Fibroblast of skin of abdomen (primary cell): ENCODE results near the gene IKZF1. TPM values are rescaled to one million over a fixed set of nuclear protein-coding genes. Genes with fewer than 3 reads are reported as not detected.

Source experiments
- DNase-seq: peaks from one replicate; pipeline ENCODE4 v3.0.0-alpha.2; 2013
- polyA plus RNA-seq, 2 experiments: library from polyadenylated mRNA; unstranded; fragments of 120-200 nt; gene quantifications; one replicate each; pipeline ENCODE4 v1.2.1, GENCODE V29; 2013; ENCODE audit not compliant: insufficient read length in 2 of 2

The IKZF1 gene
- polyA plus RNA-seq (2013, experiment 1 of 2; ENCODE audit: insufficient read length): 0.05 TPM
- polyA plus RNA-seq (2013, experiment 2 of 2; ENCODE audit: insufficient read length): not detected

- DNase-seq: no peak
Observed at GRCh38 chr7:50304129-50304910, at the start of gene IKZF1. IKZF1 (plus strand) TSS chr7:50304716; CDS start chr7:50319062, 14,346 bp downstream.

DNA sequence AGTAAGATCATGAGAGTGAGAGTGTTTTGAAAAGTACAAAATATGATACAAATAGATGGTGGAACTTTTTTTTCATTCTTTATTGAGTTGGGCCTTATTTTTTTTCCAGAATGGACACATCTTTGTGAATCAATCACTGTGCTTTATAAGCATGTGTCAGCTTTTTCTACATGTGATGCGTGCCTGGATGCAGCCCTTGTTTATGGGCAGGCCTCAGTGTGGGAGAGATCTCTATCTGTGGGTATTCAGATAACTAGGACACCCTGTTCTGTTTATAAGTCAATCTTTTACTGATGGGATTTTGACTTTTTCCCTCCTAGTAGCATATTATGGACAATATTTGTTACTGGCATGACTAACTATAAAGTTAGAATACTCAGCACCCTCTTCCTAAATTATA lies 42.9 kb upstream of the IKZF1 start:
- DNase-seq: no peak

- DNase-seq: no peak
Observed at GRCh38 chr7:50262446-50262845, 42.1 kb upstream of the IKZF1 start.

DNA sequence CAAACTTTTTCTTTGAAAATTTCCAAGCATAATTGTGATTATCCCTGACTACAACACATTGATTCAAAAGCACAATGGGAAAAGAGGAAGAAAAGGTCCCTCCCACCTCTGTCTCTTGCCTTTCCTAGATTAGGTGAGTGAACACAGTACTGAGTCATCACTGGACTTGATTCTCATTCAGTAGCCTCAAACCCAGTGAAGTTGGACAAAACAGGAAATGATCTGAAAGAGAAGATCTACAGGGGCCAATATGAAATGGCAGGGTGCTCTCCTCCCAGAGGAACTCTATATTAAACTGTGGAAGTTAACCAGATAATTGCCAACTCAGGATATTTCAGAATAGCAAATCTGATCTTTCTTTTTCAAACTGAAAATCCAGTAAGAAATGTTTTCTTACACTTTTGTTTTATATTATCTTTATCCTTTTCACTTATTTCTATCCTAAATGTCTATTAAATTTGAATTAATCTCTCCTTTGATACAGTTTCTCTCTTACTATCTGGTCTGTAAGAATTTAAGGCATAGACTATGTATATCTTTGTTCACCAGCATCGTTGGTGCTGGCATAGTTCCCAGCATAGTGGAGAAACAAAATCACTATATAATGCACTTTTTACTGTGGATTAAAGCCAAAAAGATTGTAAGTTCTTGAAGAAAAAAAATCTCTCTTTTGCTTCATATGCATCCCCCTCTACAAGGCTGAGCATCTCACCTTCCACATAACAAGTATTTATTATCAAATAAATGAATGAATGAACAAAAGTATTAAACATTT lies 41.4 kb upstream of the IKZF1 start:
- DNase-seq: no peak

DNA sequence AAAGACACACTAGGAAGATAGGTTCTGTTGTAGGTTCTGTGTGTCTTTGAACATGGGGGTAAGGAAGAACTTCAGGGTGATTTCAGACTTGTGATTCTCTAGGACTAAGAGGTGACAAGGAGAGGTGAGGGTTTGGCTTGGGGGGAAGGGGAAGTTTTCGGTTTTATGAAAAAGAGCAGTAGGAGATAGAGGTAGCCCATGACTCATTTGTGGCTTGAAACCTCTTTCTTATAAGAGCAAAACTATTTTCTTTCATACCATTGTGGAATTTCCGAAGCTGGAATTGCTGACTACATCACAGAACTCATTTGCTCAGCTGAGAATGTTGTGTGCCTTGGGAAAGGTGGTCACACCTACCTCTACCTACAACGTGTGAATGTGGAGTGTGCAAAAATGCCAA lies 39.6 kb upstream of the IKZF1 start:
- DNase-seq: no peak

DNA sequence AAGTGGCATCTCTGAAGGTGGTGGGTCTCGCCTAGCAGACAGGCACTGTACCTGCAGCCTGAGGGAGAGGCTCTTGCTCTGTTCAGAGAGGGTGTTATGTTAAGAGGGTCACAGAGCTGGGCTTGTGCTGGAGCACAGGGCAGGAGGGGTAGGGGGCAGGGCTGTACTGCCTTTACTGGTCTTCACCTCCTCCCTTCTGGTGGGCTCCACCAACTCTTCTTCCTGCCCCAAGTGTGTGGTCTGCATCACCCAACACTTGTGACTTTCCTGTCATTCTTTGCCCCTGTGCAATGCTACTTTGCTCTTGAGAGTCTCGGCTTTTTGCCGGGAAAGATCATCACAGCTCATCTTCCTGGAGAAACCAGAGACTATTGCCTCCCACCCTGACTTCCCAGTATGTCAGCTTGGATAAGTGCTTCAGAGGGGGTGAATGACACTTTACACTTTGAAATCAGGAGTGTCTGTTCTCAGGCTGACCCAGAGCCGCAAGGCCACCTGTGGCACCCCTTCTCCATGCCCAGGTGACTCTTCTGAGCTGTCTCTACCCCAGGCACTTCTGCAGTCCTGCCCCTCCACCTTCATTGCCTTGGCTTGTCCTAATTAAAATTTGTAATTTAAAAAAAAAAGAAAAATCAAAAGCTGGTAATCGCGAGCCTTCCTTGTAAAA lies 38.4 kb upstream of the IKZF1 start:
- DNase-seq: no peak

GRCh38 chr7:50266635-50267386 lies 37.7 kb upstream of the IKZF1 start:
- DNase-seq: no peak

DNA sequence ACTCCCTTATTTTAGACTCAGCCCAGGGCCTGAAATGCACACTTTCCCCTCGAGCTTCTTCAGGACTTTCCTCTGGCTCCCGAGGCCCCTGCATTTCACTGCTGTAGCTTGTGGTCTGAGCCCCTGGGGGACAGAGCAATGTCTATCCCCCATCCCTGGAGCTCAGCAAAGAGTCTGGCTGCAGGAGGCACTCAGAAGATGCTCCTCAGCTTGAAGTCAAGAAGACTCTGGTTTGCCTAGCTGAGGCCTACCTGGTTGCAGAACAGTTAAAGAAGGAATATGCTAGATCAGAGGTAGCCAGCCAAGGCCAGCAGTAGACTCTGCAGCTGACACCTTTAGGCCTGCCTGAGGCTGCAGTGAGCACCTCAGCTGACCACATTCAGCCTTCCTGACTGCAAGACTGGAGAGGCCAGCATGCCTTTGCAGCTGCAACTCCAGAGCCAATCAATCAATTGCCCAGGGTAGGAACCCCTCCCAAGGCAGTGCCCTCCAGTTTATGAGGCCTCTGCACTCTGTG lies 36.9 kb upstream of the IKZF1 start:
- no peak for DNase-seq

GRCh38 chr7:50268223-50268622 lies 36.3 kb upstream of the IKZF1 start:
- DNase-seq: no peak

- no peak for DNase-seq
Observed at GRCh38 chr7:50268990-50269389, 35.5 kb upstream of the IKZF1 start.

DNA sequence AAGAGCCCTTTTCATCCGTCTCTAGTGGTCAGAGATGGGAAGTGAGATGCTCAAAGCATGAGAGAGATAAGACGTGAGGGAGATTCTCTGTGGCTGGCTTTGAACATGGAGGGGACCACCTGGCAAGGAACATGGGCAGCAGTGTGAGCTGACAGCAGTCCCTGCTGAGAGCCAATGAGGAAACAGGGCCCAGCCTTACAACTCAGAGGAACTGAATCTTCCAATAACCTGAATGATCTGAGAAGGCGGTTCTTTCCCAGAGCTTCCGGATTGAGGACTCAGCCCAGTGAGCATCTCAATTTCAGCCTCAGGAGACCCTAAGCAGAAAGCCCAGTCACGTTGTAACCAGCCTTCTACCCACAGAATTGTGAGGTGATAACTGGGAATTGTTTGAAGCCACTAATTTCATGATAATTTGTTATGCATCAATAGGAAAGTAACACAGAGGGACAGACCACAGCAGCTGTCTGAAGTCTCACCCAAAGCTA lies 33.9 kb upstream of the IKZF1 start:
- no peak for DNase-seq

- no peak for DNase-seq
Observed at GRCh38 chr7:50272808-50273207, 31.7 kb upstream of the IKZF1 start.

DNA sequence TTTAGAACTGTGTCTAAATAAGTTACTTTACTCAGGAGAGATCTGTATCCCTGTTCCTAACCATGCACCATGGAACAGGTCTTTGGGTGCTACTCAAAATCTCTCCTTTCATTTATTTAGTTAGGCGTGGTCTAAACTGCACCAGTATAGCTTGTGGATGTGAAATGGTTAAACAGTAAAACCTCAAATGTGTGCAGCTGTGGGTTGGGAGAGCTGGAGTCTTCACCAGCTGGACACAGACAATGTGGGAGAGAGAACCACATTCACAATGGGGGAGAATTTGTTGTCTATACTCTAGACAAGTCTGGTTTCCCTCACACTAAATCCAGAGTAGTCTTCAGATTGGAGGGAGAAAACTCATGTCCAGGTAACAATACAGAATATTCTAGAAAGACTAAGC lies 31.2 kb upstream of the IKZF1 start:
- DNase-seq: no peak

- DNase-seq: no peak
Observed at GRCh38 chr7:50273870-50274269, 30.6 kb upstream of the IKZF1 start.

DNA sequence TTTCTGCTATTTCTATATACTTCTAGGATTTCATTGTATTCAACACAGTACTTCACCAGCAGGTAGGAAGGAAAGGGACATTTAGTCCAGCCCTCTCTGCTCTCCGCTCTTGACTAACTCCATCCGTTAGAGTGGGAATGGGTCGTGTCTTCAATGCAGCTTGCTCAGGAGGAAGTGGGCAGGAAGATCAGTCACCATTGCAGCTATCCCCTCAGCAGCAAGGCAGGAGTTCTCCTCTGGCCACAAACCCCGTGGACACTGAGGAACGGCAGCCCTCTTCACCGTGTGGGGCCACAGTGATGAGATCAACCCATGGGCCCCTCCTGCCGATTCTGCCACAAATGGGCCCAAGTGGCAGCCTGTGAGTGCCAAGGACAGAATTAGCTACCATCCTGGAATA lies 30.2 kb upstream of the IKZF1 start:
- no peak for DNase-seq

- DNase-seq: no peak
Observed at GRCh38 chr7:50275430-50275829, 29.1 kb upstream of the IKZF1 start.

GRCh38 chr7:50276483-50276882 lies 28.0 kb upstream of the IKZF1 start:
- DNase-seq: no peak

DNA sequence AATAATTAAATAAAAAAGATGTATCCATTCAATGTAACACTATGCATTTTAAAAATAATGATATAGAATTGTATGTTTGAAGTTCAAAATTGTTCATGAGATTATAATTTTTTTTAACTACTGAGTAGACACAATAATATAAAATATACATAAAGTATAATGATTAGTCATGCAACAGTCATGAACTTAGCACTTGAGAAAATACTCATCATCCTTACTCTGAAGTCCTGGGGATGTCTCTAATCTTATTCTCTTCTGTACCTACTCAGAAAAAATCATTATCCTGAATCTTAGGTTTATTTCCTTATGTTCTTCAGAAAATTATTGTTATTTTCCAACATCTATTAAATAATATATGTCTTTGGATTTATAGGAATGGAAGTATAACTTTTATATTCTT lies 26.4 kb upstream of the IKZF1 start:
- no peak for DNase-seq

DNA sequence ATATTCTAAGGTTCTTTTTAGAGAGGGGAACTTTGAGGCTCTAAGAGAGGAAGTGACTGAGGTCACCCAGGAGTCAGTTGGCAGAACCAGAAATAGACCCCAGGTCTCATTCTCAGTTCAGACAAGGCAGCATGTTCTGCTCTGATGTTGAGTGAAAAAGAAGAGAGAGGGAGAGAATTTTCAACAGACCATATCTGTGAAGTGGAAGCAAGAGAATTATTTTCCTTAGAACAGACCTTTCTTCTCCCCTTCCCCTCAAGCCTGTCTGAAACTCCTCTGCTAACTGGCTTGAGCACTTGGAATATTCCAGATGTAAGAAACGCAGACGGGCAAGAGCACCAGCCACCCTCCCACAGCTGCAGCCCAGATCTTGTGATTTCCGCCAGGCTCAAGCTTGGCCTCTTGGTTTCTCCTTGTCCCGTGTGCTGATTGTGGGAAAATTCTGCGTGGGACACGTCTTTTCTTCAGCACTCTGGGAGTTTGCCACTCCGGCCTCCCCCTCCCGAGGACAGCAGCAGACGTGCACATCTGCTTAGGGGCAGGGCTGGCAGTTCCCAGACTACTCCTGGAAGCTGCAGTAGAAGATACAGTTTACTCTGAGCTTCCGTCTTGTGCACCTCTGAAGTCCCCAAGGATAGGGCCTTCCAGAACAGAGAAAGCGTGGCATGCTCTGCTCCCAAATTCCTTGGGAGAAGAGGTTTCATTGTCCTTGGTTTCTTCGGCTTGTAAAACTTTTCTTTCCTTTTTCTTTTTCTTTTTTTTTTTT lies 22.7 kb upstream of the IKZF1 start:
- no peak for DNase-seq

DNA sequence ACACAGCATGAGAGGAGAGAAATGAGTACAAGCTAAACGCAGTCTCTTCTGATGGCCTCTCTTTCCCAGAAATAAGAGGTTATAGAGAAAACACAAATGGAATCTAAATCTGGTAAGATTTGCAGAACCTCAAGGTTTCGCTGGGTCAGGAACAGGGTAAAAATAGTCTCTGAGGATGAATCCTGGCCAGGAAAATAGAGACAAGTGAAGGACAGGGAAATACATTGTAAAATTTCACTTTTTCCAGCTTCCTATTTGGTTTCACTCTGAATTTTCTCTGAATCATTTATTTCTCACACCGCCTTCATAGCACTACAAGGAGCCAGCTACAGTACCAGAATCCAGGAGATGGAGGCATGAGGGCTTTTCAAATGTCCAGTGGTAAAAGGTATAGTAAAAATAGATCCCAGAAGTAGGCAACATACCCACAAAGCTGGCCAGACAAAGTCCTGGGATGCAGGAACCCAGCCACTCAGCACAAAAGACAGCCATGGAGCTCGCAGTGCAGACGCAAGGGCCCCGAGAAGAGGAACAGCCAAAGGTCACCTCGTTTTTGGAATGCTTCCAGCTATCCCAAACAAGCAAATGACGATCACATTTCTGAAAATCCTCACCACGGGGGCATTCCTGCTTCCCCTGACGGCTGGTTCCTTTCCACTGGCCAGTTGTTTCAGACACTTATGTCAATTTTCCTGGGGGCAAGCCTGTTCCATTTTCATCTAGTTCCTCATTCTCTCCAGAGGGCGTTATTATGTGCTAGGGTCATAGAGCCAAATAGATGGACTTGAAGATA lies 21.5 kb upstream of the IKZF1 start:
- DNase-seq: no peak

GRCh38 chr7:50283731-50284130 lies 20.8 kb upstream of the IKZF1 start:
- no peak for DNase-seq
